PFSK-1 (cell line): ENCODE results near the gene LYPD6.

ENCODE experiments used
- POLR2AphosphoS5 ChIP-seq: IDR thresholded peaks from 2 replicates; pipeline ENCODE4 v1.6.1; 2012; ENCODE audit warnings: low read depth, mild to moderate bottlenecking, control low read depth, low read length, moderate library complexity
- REST ChIP-seq, 2 experiments: IDR thresholded peaks; 2 replicates each; pipeline versions ENCODE4 v1.6.1 to v1.8.0; 2011 to 2012; ENCODE audit warnings: low read depth in 2 of 2, low read length in 2 of 2, control low read depth in 1 of 2, inconsistent platforms in 1 of 2, mild to moderate bottlenecking in 1 of 2, moderate library complexity in 1 of 2; ENCODE audit not compliant: insufficient read depth in 1 of 2

GRCh38 chr2:149331023-149331400, 625 bp downstream of the LYPD6 start:
- TF ChIP-seq REST (IDR thresholded peaks at IDR 0.05; ENCODE audit: insufficient read depth in 1 of 2, low read depth in 2 of 2, low read length in 2 of 2) (no peak), POLR2AphosphoS5 (no peak)
